ENCODE data around the gene MKLN1. TPM values are rescaled to one million over a fixed set of nuclear protein-coding genes. Genes with fewer than 3 reads are reported as not detected.

The MKLN1 gene
- total RNA-seq, 1 experiment from 2014 or later, result 48.5 TPM

- TF ChIP-seq YY1 (IDR thresholded peaks at IDR 0.05; ENCODE audit: extremely low read depth, insufficient replicate concordance, low read depth, low read length) (no peak), CEBPB (IDR thresholded peaks at IDR 0.05; ENCODE audit: low read depth) (no peak), EZH2phosphoT487 (IDR thresholded peaks at IDR 0.05; ENCODE audit: borderline replicate concordance) (no peak), SIN3A (IDR thresholded peaks at IDR 0.05; ENCODE audit: low read depth) (no peak), SP1 (IDR thresholded peaks at IDR 0.05; ENCODE audit: low read depth) (no peak), ELF1 (IDR thresholded peaks at IDR 0.05; ENCODE audit: borderline replicate concordance, low read depth) (no peak), EZH2 (IDR thresholded peaks at IDR 0.05) (no peak)
- intact Hi-C loops (cut with micrococcal nuclease), result no loop called here
- CTCF ChIA-PET, result no interaction called here
- H2AFZ ChIP-seq (ENCODE audit: low read depth, low read length, poor library complexity, severe bottlenecking), result no peak overlapping the region
- RAD21 ChIA-PET (ENCODE audit: low non-redundant PET in 1 of 2, low total read pairs in 2 of 2, uncharacterized antibody in 2 of 2, unreplicated experiment in 2 of 2), result no interaction called here
- peaks cover 0 to 5% of the 10 kb centered on the region in 2 experiments; a peak in 3 of 4 replicates for H3K36me3 ChIP-seq (ENCODE audit: control insufficient read depth in 1 of 2, insufficient read depth in 2 of 2, low read length in 2 of 2)
- no peak overlapping the region for H3K4me2 ChIP-seq (ENCODE audit: low read length)
- H3K27me3 ChIP-seq (ENCODE audit: insufficient read depth, low read length), result no peaks in the 10 kb centered on the region
- no peaks in the 10 kb centered on the region for H3K9me3 ChIP-seq (ENCODE audit: control insufficient read depth in 1 of 2, insufficient read depth in 1 of 2, low read depth in 1 of 2, low read length in 2 of 2)
- no TSS peak for BruUV-seq (replicated peaks)
- H3K79me2 ChIP-seq (ENCODE audit: insufficient read depth, low read length), result peaks cover 8% of the 10 kb centered on the region; the same call in 1 of the 2 replicates
- H3K27ac ChIP-seq (ENCODE audit: low read depth, low read length), result no peak overlapping the region
- no peak for DNase-seq (ENCODE audit: low read depth, low spot score)
- no peaks in the 10 kb centered on the region for H3K9me2 ChIP-seq (ENCODE audit: insufficient read depth)
- ATAC-seq, result no peak
- no peak overlapping the region for H3K9ac ChIP-seq (ENCODE audit: low read length)
- no peak overlapping the region for H3K4me3 ChIP-seq (replicated peaks in 1 of 2; ENCODE audit: low read depth in 1 of 2, low read length in 2 of 2)
- no peaks in the 10 kb centered on the region; the same call in 1 of the 2 replicates for H4K20me1 ChIP-seq (ENCODE audit: insufficient read depth)
- POLR2A ChIA-PET, result no interaction called here
- peaks cover 0 to 4% of the 10 kb centered on the region in 2 experiments; a peak in 1 of 4 replicates for H3K4me1 ChIP-seq (ENCODE audit: control insufficient read depth in 1 of 2, insufficient read depth in 2 of 2, low read length in 2 of 2)
Observed at GRCh38 chr7:131413711-131414110, 86.0 kb downstream of the MKLN1 start.

GRCh38 chr7:131424219-131424822, 96.6 kb downstream of the MKLN1 start:
- no peak overlapping the region for H3K4me3 ChIP-seq (replicated peaks in 1 of 2; ENCODE audit: low read depth in 1 of 2, low read length in 2 of 2)
- H3K9me3 ChIP-seq (ENCODE audit: control insufficient read depth in 1 of 2, insufficient read depth in 1 of 2, low read depth in 1 of 2, low read length in 2 of 2), result no peaks in the 10 kb centered on the region
- H3K79me2 ChIP-seq (ENCODE audit: insufficient read depth, low read length), result peaks cover 28% of the 10 kb centered on the region
- H3K4me2 ChIP-seq (ENCODE audit: low read length), result no peak overlapping the region
- ATAC-seq (peak; percentile 84), DNase-seq (ENCODE audit: low read depth, low spot score) (peak; percentile 12)
- H3K9ac ChIP-seq (ENCODE audit: low read length), result no peak overlapping the region
- H4K20me1 ChIP-seq (ENCODE audit: insufficient read depth), result no peaks in the 10 kb centered on the region; the same call in 1 of the 2 replicates
- no peaks in the 10 kb centered on the region; a peak in 1 of 4 replicates for H3K4me1 ChIP-seq (ENCODE audit: control insufficient read depth in 1 of 2, insufficient read depth in 2 of 2, low read length in 2 of 2)
- H3K27ac ChIP-seq (ENCODE audit: low read depth, low read length), result no peak overlapping the region
- 0 out of 4 replicates have a peak, but pooled peaks cover 0 to 3% of the 10 kb centered on the region in 2 experiments for H3K36me3 ChIP-seq (ENCODE audit: control insufficient read depth in 1 of 2, insufficient read depth in 2 of 2, low read length in 2 of 2)
- no TSS peak for BruUV-seq (replicated peaks)
- no peaks in the 10 kb centered on the region for H3K27me3 ChIP-seq (ENCODE audit: insufficient read depth, low read length)
- no peak overlapping the region for H2AFZ ChIP-seq (ENCODE audit: low read depth, low read length, poor library complexity, severe bottlenecking)
- TF ChIP-seq CEBPB (IDR thresholded peaks at IDR 0.05; ENCODE audit: low read depth) (peak; percentile 58), RAD21 (IDR thresholded peaks at IDR 0.05; ENCODE audit: low read depth) (peak; percentile 74), CTCF (IDR thresholded peaks at IDR 0.05 in 2 of 3, conservative IDR thresholded peaks at IDR 0.05 in 1 of 3; ENCODE audit: borderline replicate concordance in 1 of 3, insufficient read depth in 1 of 3, low read depth in 2 of 3, low read length in 2 of 3) (peak; percentile 38 to 62 (median 41); a peak in 5 of 6 replicates), REST (IDR thresholded peaks at IDR 0.05; ENCODE audit: low read depth) (no peak)
- H3K9me2 ChIP-seq (ENCODE audit: insufficient read depth), result no peaks in the 10 kb centered on the region
- ChIA-PET POLR2A (no interaction called here), RAD21 (ENCODE audit: low non-redundant PET in 1 of 2, low total read pairs in 2 of 2, uncharacterized antibody in 2 of 2, unreplicated experiment in 2 of 2) (no interaction called here), CTCF (interaction anchor here (2.5 kb wide), 1 partner anchor 355 kb away, joined by 7 read pairs; no protein-coding TSS in a partner anchor)
- intact Hi-C loops (cut with micrococcal nuclease), result loop anchor here (1.0 kb wide), 1 partner anchor 355 kb away; no protein-coding TSS in a partner anchor

All from HCT116 (cell line).